SK-N-SH (cell line): ENCODE data around the gene OMP. TPM values are rescaled to one million over a fixed set of nuclear protein-coding genes. Genes with fewer than 3 reads are reported as not detected.

Experiments used
- CTCF ChIA-PET: fragments of 300-600, 350-600 bp; formaldehyde crosslinking; extraction: SDS; loops from one replicate; lab custom pipeline; 2021; lab: Yijun Ruan, JAX
- POLR2A ChIA-PET: fragments of 350-600 bp; sonication (Branson Sonifier 250); formaldehyde crosslinking; extraction: SDS; loops from one replicate; lab custom pipeline; 2020; ENCODE audit warnings: antibody characterized with exemption, inconsistent platforms; lab: Yijun Ruan, JAX
- DNase-seq: peaks from one replicate; pipeline ENCODE4 v3.0.0; 2012
- H2AFZ ChIP-seq: fragments of 200-600 bp; sonication (generic); 2 replicates; pipeline ENCODE4 v1.8.1; 2016; ENCODE audit warnings: antibody characterized with exemption, mild to moderate bottlenecking, low read depth
- H3F3A ChIP-seq: fragments of 200-600 bp; sonication (generic); replicated peaks from 2 replicates; pipeline ENCODE3; 2016; ENCODE audit warnings: antibody characterized with exemption, mild to moderate bottlenecking; ENCODE audit not compliant: insufficient read depth
- H3K27ac ChIP-seq, 2 experiments: fragments of 200-500 bp in 1 of 2; fragments of 200-600 bp in 1 of 2; sonication (Bioruptor generic) in 1 of 2; sonication (generic), shearing (Covaris generic) in 1 of 2; 2 replicates each; pipeline versions ENCODE4 v1.5.1 to v1.6.1; 2014 to 2016; ENCODE audit warnings: low read depth in 2 of 2, inconsistent platforms in 1 of 2, low read length in 1 of 2, mild to moderate bottlenecking in 1 of 2, mixed read lengths in 1 of 2
- H3K27me3 ChIP-seq: fragments of 200-600 bp; sonication (generic), shearing (Covaris generic); 2 replicates; pipeline ENCODE4 v1.6.1; 2016; ENCODE audit warnings: mixed run types; ENCODE audit not compliant: insufficient read depth
- H3K36me3 ChIP-seq, 2 experiments: fragments of 200-500 bp in 1 of 2; fragments of 200-600 bp in 1 of 2; sonication (Bioruptor generic) in 1 of 2; sonication (generic) in 1 of 2; replicated peaks in 1 of 2; 2 replicates each; pipeline versions ENCODE3 to v1.5.1; 2014 to 2016; ENCODE audit warnings: low read length in 1 of 2, mild to moderate bottlenecking in 1 of 2; ENCODE audit not compliant: insufficient read depth in 2 of 2, control insufficient read depth in 1 of 2
- H3K4me1 ChIP-seq, 2 experiments: fragments of 200-500 bp in 1 of 2; fragments of 200-600 bp in 1 of 2; sonication (Bioruptor generic) in 1 of 2; sonication (generic), shearing (Covaris generic) in 1 of 2; 2 replicates each; pipeline versions ENCODE4 v1.5.1 to v1.6.1; 2014 to 2016; ENCODE audit warnings: low read depth in 1 of 2, low read length in 1 of 2, mixed run types in 1 of 2; ENCODE audit not compliant: insufficient read depth in 2 of 2, control insufficient read depth in 1 of 2
- H3K4me2 ChIP-seq: fragments of 200-600 bp; sonication (generic), shearing (Covaris generic); 2 replicates; pipeline ENCODE4 v1.6.1; 2017; ENCODE audit warnings: mixed run types
- H3K4me3 ChIP-seq, 2 experiments: fragments of 200-500 bp in 1 of 2; fragments of 200-600 bp in 1 of 2; sonication (Bioruptor generic) in 1 of 2; sonication (generic), shearing (Covaris generic) in 1 of 2; 2 replicates each; pipeline versions ENCODE4 v1.5.1 to v1.8.1; 2014 to 2016; ENCODE audit warnings: low read depth in 2 of 2, inconsistent platforms in 1 of 2, low read length in 1 of 2, mild to moderate bottlenecking in 1 of 2, mixed read lengths in 1 of 2, moderate library complexity in 1 of 2
- H3K79me2 ChIP-seq: fragments of 200-600 bp; sonication (generic); 2 replicates; pipeline ENCODE4 v1.8.1; 2017; ENCODE audit warnings: mild to moderate bottlenecking; ENCODE audit not compliant: insufficient read depth
- H3K9ac ChIP-seq: fragments of 200-600 bp; sonication (generic); 2 replicates; pipeline ENCODE4 v1.6.1; 2017; ENCODE audit warnings: mixed run types
- H3K9me2 ChIP-seq: fragments of 200-600 bp; sonication (generic); 2 replicates; pipeline ENCODE4 v1.6.1; 2017; ENCODE audit warnings: mixed run types
- H3K9me3 ChIP-seq: fragments of 200-600 bp; sonication (generic); 2 replicates; pipeline ENCODE4 v1.6.1; 2017; ENCODE audit warnings: mixed run types, mild to moderate bottlenecking, moderate library complexity
- H4K20me1 ChIP-seq: fragments of 200-600 bp; sonication (generic); 2 replicates; pipeline ENCODE4 v1.6.1; 2017; ENCODE audit warnings: mild to moderate bottlenecking, mixed run types; ENCODE audit not compliant: insufficient read depth
- EP300 ChIP-seq, 2 experiments: IDR thresholded peaks; 2 replicates each; pipeline versions ENCODE4 v1.4.0 to v1.6.1; 2012; ENCODE audit warnings: borderline replicate concordance in 1 of 2, low read depth in 1 of 2, low read length in 1 of 2
- EZH2phosphoT487 ChIP-seq: fragments of 200-600 bp; sonication (generic); IDR thresholded peaks from 2 replicates; pipeline ENCODE4 v1.6.1; 2017; ENCODE audit warnings: low read depth, mixed run types, mild to moderate bottlenecking, antibody characterized with exemption, moderate library complexity, borderline replicate concordance
- FOSL2 ChIP-seq: IDR thresholded peaks from 2 replicates; pipeline ENCODE4 v1.4.0; 2012; ENCODE audit warnings: low read depth, mild to moderate bottlenecking, moderate library complexity, borderline replicate concordance
- GABPA ChIP-seq: IDR thresholded peaks from 2 replicates; pipeline ENCODE4 v1.4.0; 2012; ENCODE audit warnings: low read depth, mild to moderate bottlenecking
- GATA2 ChIP-seq: sonication (generic); formaldehyde crosslinking; IDR thresholded peaks from 2 replicates; pipeline ENCODE4 v1.5.0; 2020; ENCODE audit warnings: mild to moderate bottlenecking, missing genetic modification reagents
- JUND ChIP-seq: IDR thresholded peaks from 2 replicates; pipeline ENCODE4 v1.4.0; 2012
- MEF2A ChIP-seq: IDR thresholded peaks from 2 replicates; pipeline ENCODE4 v1.4.0; 2012; ENCODE audit warnings: low read depth, borderline replicate concordance
- NFIC ChIP-seq: IDR thresholded peaks from 2 replicates; pipeline ENCODE4 v1.4.0; 2012; ENCODE audit warnings: borderline replicate concordance
- NRF1 ChIP-seq: IDR thresholded peaks from 2 replicates; pipeline ENCODE4 v1.6.1; 2012; ENCODE audit warnings: low read depth, mild to moderate bottlenecking, low read length
- RAD21 ChIP-seq: IDR thresholded peaks from 2 replicates; pipeline ENCODE4 v1.6.1; 2012; ENCODE audit warnings: mild to moderate bottlenecking, low read length
- RFX5 ChIP-seq: IDR thresholded peaks from 2 replicates; pipeline ENCODE4 v1.6.1; 2012; ENCODE audit warnings: mild to moderate bottlenecking, improper control_type of control experiment, low read length
- SIN3A ChIP-seq: IDR thresholded peaks from 2 replicates; pipeline ENCODE4 v1.6.1; 2012; ENCODE audit warnings: low read depth, mild to moderate bottlenecking, low read length, moderate library complexity, borderline replicate concordance
- SMC3 ChIP-seq: IDR thresholded peaks from 2 replicates; pipeline ENCODE4 v1.6.1; 2012; ENCODE audit warnings: low read depth, low read length, improper control_type of control experiment
- TEAD4 ChIP-seq: IDR thresholded peaks from 2 replicates; pipeline ENCODE4 v1.4.0; 2012; ENCODE audit warnings: mild to moderate bottlenecking, borderline replicate concordance; ENCODE audit not compliant: insufficient read depth
- USF2 ChIP-seq: fragments of 150-350 bp; IDR thresholded peaks from 2 replicates; pipeline ENCODE4 v1.6.1; 2017; ENCODE audit warnings: antibody characterized with exemption, low read length, low read depth, borderline replicate concordance
- WGBS: methylation state at CpG from one replicate; pipeline ENCODE4 v1.1.6; 2017; ENCODE audit warnings: low lambda C conversion rate; 5-methylcytosine and 5-hydroxymethylcytosine counted together
- polyA plus RNA-seq, 3 experiments: library from polyadenylated mRNA; depleted of rRNA; stranded (reverse); fragments of >200 nt; gene quantifications; 2 replicates each; pipeline ENCODE4 v1.2.3, GENCODE V29; 2012
- TF ChIP-seq, protein P1 (sequence below): IDR thresholded peaks from 2 replicates; pipeline ENCODE4 v1.4.0; 2012; ENCODE audit warnings: low read depth
- TF ChIP-seq, protein P2 (sequence below): IDR thresholded peaks from 2 replicates; pipeline ENCODE4; 2012
- TF ChIP-seq, protein P3 (sequence below): fragments of 150-350 bp; IDR thresholded peaks from 2 replicates; pipeline ENCODE4 v1.6.1; 2016; ENCODE audit warnings: mild to moderate bottlenecking, low read depth, low read length
- TF ChIP-seq, protein P4 (sequence below): fragments of 200-600 bp; sonication (generic); IDR thresholded peaks from 2 replicates; pipeline ENCODE4 v1.6.1; 2017; ENCODE audit warnings: antibody characterized with exemption, mild to moderate bottlenecking, moderate library complexity

OMP gene
- polyA plus RNA-seq, 1 of the 3 experiments (the other 2 are of a cell fraction): 0.20 TPM

GRCh38 chr11:77147668-77148321, 45.2 kb downstream of the OMP start:
- no peak for TF ChIP-seq USF2
- no peak for TF ChIP-seq EP300 (IDR thresholded peaks at IDR 0.05; ENCODE audit: borderline replicate concordance in 1 of 2, low read depth in 1 of 2, low read length in 1 of 2)
- no peak for TF ChIP-seq MEF2A
- TF ChIP-seq, protein P1, sequence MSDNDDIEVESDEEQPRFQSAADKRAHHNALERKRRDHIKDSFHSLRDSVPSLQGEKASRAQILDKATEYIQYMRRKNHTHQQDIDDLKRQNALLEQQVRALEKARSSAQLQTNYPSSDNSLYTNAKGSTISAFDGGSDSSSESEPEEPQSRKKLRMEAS: no peak
- no peak for TF ChIP-seq RFX5
- TF ChIP-seq, protein P2, sequence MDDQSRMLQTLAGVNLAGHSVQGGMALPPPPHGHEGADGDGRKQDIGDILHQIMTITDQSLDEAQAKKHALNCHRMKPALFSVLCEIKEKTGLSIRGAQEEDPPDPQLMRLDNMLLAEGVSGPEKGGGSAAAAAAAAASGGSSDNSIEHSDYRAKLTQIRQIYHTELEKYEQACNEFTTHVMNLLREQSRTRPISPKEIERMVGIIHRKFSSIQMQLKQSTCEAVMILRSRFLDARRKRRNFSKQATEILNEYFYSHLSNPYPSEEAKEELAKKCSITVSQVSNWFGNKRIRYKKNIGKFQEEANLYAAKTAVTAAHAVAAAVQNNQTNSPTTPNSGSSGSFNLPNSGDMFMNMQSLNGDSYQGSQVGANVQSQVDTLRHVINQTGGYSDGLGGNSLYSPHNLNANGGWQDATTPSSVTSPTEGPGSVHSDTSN: no peak
- no peak for TF ChIP-seq EZH2phosphoT487
- TF ChIP-seq, protein P3, sequence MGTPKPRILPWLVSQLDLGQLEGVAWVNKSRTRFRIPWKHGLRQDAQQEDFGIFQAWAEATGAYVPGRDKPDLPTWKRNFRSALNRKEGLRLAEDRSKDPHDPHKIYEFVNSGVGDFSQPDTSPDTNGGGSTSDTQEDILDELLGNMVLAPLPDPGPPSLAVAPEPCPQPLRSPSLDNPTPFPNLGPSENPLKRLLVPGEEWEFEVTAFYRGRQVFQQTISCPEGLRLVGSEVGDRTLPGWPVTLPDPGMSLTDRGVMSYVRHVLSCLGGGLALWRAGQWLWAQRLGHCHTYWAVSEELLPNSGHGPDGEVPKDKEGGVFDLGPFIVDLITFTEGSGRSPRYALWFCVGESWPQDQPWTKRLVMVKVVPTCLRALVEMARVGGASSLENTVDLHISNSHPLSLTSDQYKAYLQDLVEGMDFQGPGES: no peak
- no peak for TF ChIP-seq TEAD4
- TF ChIP-seq SMC3: no peak
- TF ChIP-seq GABPA: no peak
- H3K27me3 ChIP-seq: no peaks in the 10 kb centered on the region
- H4K20me1 ChIP-seq: no peaks in the 10 kb centered on the region
- no peaks in the 10 kb centered on the region for H3K9me3 ChIP-seq
- no peak overlapping the region for H3K4me3 ChIP-seq
- H3K9ac ChIP-seq: no peak overlapping the region
- H3K4me2 ChIP-seq: no peak overlapping the region
- no peak overlapping the region for H2AFZ ChIP-seq
- H3K36me3 ChIP-seq: no peaks in the 10 kb centered on the region
- H3K79me2 ChIP-seq: no peaks in the 10 kb centered on the region
- peaks cover 0 to 23% of the 10 kb centered on the region in 2 experiments; a peak in 1 of 4 replicates for H3K4me1 ChIP-seq
- CTCF ChIA-PET: interaction anchor here (1.0 to 2.9 kb wide), 4 partner anchors 16 to 401 kb away, joined by 3 to 17 read pairs (median 6); partner anchors contain the start of gene MYO7A
- no peak for DNase-seq
- H3F3A ChIP-seq: no peaks in the 10 kb centered on the region
- no peak overlapping the region for H3K27ac ChIP-seq
- WGBS: 91% methylated on average over 29 of the region's 47 CpGs
- POLR2A ChIA-PET: no interaction called here
- no peaks in the 10 kb centered on the region for H3K9me2 ChIP-seq

- H3K79me2 ChIP-seq: no peaks in the 10 kb centered on the region
- H3K4me3 ChIP-seq: no peak overlapping the region
- no peak for TF ChIP-seq EZH2phosphoT487
- no peak for TF ChIP-seq GABPA
- no peak for TF ChIP-seq NRF1
- no peak for TF ChIP-seq FOSL2
- TF ChIP-seq RAD21: no peak
- TF ChIP-seq GATA2 (CRISPR knock-in tag): no peak
- TF ChIP-seq, protein P2: no peak
- TF ChIP-seq JUND: no peak
- no peak for TF ChIP-seq SIN3A
- TF ChIP-seq NFIC: no peak
- TF ChIP-seq, protein P4, sequence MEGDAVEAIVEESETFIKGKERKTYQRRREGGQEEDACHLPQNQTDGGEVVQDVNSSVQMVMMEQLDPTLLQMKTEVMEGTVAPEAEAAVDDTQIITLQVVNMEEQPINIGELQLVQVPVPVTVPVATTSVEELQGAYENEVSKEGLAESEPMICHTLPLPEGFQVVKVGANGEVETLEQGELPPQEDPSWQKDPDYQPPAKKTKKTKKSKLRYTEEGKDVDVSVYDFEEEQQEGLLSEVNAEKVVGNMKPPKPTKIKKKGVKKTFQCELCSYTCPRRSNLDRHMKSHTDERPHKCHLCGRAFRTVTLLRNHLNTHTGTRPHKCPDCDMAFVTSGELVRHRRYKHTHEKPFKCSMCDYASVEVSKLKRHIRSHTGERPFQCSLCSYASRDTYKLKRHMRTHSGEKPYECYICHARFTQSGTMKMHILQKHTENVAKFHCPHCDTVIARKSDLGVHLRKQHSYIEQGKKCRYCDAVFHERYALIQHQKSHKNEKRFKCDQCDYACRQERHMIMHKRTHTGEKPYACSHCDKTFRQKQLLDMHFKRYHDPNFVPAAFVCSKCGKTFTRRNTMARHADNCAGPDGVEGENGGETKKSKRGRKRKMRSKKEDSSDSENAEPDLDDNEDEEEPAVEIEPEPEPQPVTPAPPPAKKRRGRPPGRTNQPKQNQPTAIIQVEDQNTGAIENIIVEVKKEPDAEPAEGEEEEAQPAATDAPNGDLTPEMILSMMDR: no peak
- no peak for TF ChIP-seq MEF2A
- H3K36me3 ChIP-seq: no peaks in the 10 kb centered on the region
- peaks cover 0 to 20% of the 10 kb centered on the region in 2 experiments; a peak in 1 of 4 replicates for H3K4me1 ChIP-seq
- no peak for DNase-seq
- 100% methylated on average over 2 of the region's 8 CpGs for WGBS
- no peaks in the 10 kb centered on the region for H4K20me1 ChIP-seq
- no peak overlapping the region for H3K4me2 ChIP-seq
- H3K9me3 ChIP-seq: no peaks in the 10 kb centered on the region
- POLR2A ChIA-PET: no interaction called here
- H3K27ac ChIP-seq: no peak overlapping the region
- no peak overlapping the region for H2AFZ ChIP-seq
- CTCF ChIA-PET: interaction anchor here (1.0 to 4.1 kb wide), 5 partner anchors 18 to 399 kb away, joined by 3 to 17 read pairs (median 15); partner anchors contain the start of gene MYO7A
- no peak overlapping the region for H3K9ac ChIP-seq
- H3K27me3 ChIP-seq: no peaks in the 10 kb centered on the region
- H3F3A ChIP-seq: no peaks in the 10 kb centered on the region
- H3K9me2 ChIP-seq: no peaks in the 10 kb centered on the region
Observed at GRCh38 chr11:77148963-77149715, 46.5 kb downstream of the OMP start.
